HepG2 (cell line): Measurements from ENCODE around the gene VKORC1. TPM values are rescaled to one million over a fixed set of nuclear protein-coding genes. Genes with fewer than 3 reads are reported as not detected.
A peak's percentile ranks its signal among the peaks of the same experiment; 100 is the strongest.

Source experiments
- ATF7 ChIP-seq, 2 experiments: fragments of 450-650 bp in 1 of 2; sonication (generic) in 1 of 2; formaldehyde crosslinking in 1 of 2; IDR thresholded peaks; 2 replicates each; pipeline versions ENCODE4 v1.4.0 to v1.6.1; 2016 to 2020; ENCODE audit warnings: antibody characterized with exemption in 1 of 2, mild to moderate bottlenecking in 1 of 2, missing genetic modification reagents in 1 of 2
- CREM ChIP-seq, 2 experiments: sonication (generic) in 1 of 2; formaldehyde crosslinking in 1 of 2; IDR thresholded peaks; 2 replicates each; pipeline versions ENCODE4 v1.4.0 to v1.6.1; 2016 to 2020; ENCODE audit warnings: antibody characterized with exemption in 1 of 2, mild to moderate bottlenecking in 1 of 2, missing genetic modification reagents in 1 of 2
- ELF4 ChIP-seq: sonication (generic); formaldehyde crosslinking; IDR thresholded peaks from 2 replicates; pipeline ENCODE4 v1.5.0; 2020; ENCODE audit warnings: missing genetic modification reagents, mild to moderate bottlenecking, moderate library complexity, borderline replicate concordance
- KAT7 ChIP-seq: IDR thresholded peaks from 2 replicates; pipeline ENCODE4 v1.6.1; 2018; ENCODE audit warnings: borderline replicate concordance, missing compliant biosample characterization
- KDM5A ChIP-seq: fragments of 200-600 bp; sonication (generic); IDR thresholded peaks from 2 replicates; pipeline ENCODE4 v1.7.0; 2018; ENCODE audit warnings: antibody characterized with exemption, mild to moderate bottlenecking, low read length, borderline replicate concordance
- MAFG ChIP-seq: sonication (generic); formaldehyde crosslinking; IDR thresholded peaks from 2 replicates; pipeline ENCODE4 v1.5.1; 2020; ENCODE audit warnings: mild to moderate bottlenecking, missing genetic modification reagents
- NFYC ChIP-seq: IDR thresholded peaks from 2 replicates; pipeline ENCODE4 v1.6.1; 2016; ENCODE audit warnings: missing genetic modification reagents, missing compliant biosample characterization
- PHF5A ChIP-seq: IDR thresholded peaks from one replicate; pipeline ENCODE4 v1.6.1; 2018; ENCODE audit warnings: low read depth, missing genetic modification reagents; ENCODE audit not compliant: unreplicated experiment
- REXO4 ChIP-seq: sonication (generic); formaldehyde crosslinking; IDR thresholded peaks from 2 replicates; pipeline ENCODE4 v1.8.0; 2022; ENCODE audit warnings: missing genetic modification reagents, mild to moderate bottlenecking, borderline replicate concordance
- SNRNP70 ChIP-seq: fragments of 200-400 bp; formaldehyde crosslinking; IDR thresholded peaks from 2 replicates; pipeline ENCODE4 v1.6.1; 2017; ENCODE audit warnings: mild to moderate bottlenecking, low read depth, low read length, moderate library complexity
- XBP1 ChIP-seq: sonication (generic); formaldehyde crosslinking; IDR thresholded peaks from 2 replicates; pipeline ENCODE4 v1.5.0; 2020; ENCODE audit warnings: missing genetic modification reagents
- XRCC5 ChIP-seq: fragments of 200-400 bp; formaldehyde crosslinking; optimal IDR thresholded peaks from 2 replicates; pipeline ENCODE3; 2017; ENCODE audit warnings: mild to moderate bottlenecking, low read length
- ZBTB42 ChIP-seq: sonication (generic); formaldehyde crosslinking; IDR thresholded peaks from 2 replicates; pipeline ENCODE4 v1.5.0; 2020; ENCODE audit warnings: mild to moderate bottlenecking, missing genetic modification reagents
- ZNF12 ChIP-seq: sonication (generic); formaldehyde crosslinking; IDR thresholded peaks from 2 replicates; pipeline ENCODE4 v1.5.0; 2020; ENCODE audit warnings: missing genetic modification reagents
- ZNF546 ChIP-seq: sonication (generic); formaldehyde crosslinking; conservative IDR thresholded peaks from 2 replicates; pipeline ENCODE4 v1.8.1; 2023; ENCODE audit warnings: mild to moderate bottlenecking, missing genetic modification reagents
- ZNF564 ChIP-seq: sonication (generic); formaldehyde crosslinking; IDR thresholded peaks from 2 replicates; pipeline ENCODE4 v1.8.1; 2023; ENCODE audit warnings: mild to moderate bottlenecking, missing genetic modification reagents
- ZNF713 ChIP-seq: sonication (generic); formaldehyde crosslinking; IDR thresholded peaks from 2 replicates; pipeline ENCODE4 v1.4.0; 2020; ENCODE audit warnings: mild to moderate bottlenecking, missing genetic modification reagents
- ZNF788 ChIP-seq: sonication (generic); formaldehyde crosslinking; IDR thresholded peaks from 2 replicates; pipeline ENCODE4 v1.5.0; 2020; ENCODE audit warnings: mild to moderate bottlenecking, missing genetic modification reagents, borderline replicate concordance
- polyA plus RNA-seq, 8 experiments: library from polyadenylated mRNA; depleted of rRNA in 3 of 8; stranded (reverse) in 7 of 8; unstranded in 1 of 8; fragments of >200 nt; fragmentation: Illumina TruSeq in 4 of 8; extraction: Trizol in 4 of 8; gene quantifications; 2 replicates each; pipeline versions ENCODE4 v1.2.1 to v1.2.3, GENCODE V29; 2011 to 2016; ENCODE audit warnings: low read depth in 4 of 8, missing spikeins in 1 of 8, mixed read lengths in 1 of 8; ENCODE audit not compliant: insufficient read depth in 1 of 8
- total RNA-seq, 5 experiments: library from RNA; depleted of rRNA; stranded (reverse); fragments of >200 nt; fragmentation: Illumina TruSeq; extraction: Trizol; gene quantifications; 2 replicates each; pipeline ENCODE4 v1.2.3, GENCODE V29; 2016; ENCODE audit warnings: low read depth in 1 of 5
- TF ChIP-seq, protein P1 (sequence below): sonication (generic); formaldehyde crosslinking; IDR thresholded peaks from 2 replicates; pipeline ENCODE4 v1.5.1; 2020; ENCODE audit warnings: mild to moderate bottlenecking, missing genetic modification reagents, borderline replicate concordance
- TF ChIP-seq, protein P2 (sequence below): sonication (generic); formaldehyde crosslinking; IDR thresholded peaks from 2 replicates; pipeline ENCODE4 v1.5.0; 2020; ENCODE audit warnings: missing genetic modification reagents
- TF ChIP-seq, protein P3 (sequence below): sonication (generic); formaldehyde crosslinking; IDR thresholded peaks from 2 replicates; pipeline ENCODE4 v1.4.0; 2020; ENCODE audit warnings: mild to moderate bottlenecking, low read depth, missing genetic modification reagents

Gene VKORC1
- total and polyA plus RNA-seq, 2 of the 13 experiments (the other 11 are each of a cell fraction or from before 2014, with no cell fraction given): 141 to 615 TPM

DNA sequence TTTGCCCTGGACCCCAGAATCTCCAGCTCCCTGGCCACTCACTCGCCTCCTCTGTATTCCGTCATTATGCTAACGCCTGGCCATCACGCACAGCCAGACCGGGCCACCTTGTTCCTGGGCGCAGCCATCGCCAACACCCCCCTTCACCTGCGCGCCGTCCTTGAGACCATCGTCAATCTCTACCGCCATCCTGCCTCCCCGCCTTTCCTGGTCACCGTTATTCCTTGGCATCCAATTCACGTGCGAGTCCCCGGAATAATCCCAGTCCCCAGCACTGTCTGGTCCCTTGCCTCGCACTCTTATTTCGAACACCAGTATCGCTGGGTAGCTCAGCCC is 541 bp downstream of the VKORC1 start (continued):
- TF ChIP-seq, protein P1, sequence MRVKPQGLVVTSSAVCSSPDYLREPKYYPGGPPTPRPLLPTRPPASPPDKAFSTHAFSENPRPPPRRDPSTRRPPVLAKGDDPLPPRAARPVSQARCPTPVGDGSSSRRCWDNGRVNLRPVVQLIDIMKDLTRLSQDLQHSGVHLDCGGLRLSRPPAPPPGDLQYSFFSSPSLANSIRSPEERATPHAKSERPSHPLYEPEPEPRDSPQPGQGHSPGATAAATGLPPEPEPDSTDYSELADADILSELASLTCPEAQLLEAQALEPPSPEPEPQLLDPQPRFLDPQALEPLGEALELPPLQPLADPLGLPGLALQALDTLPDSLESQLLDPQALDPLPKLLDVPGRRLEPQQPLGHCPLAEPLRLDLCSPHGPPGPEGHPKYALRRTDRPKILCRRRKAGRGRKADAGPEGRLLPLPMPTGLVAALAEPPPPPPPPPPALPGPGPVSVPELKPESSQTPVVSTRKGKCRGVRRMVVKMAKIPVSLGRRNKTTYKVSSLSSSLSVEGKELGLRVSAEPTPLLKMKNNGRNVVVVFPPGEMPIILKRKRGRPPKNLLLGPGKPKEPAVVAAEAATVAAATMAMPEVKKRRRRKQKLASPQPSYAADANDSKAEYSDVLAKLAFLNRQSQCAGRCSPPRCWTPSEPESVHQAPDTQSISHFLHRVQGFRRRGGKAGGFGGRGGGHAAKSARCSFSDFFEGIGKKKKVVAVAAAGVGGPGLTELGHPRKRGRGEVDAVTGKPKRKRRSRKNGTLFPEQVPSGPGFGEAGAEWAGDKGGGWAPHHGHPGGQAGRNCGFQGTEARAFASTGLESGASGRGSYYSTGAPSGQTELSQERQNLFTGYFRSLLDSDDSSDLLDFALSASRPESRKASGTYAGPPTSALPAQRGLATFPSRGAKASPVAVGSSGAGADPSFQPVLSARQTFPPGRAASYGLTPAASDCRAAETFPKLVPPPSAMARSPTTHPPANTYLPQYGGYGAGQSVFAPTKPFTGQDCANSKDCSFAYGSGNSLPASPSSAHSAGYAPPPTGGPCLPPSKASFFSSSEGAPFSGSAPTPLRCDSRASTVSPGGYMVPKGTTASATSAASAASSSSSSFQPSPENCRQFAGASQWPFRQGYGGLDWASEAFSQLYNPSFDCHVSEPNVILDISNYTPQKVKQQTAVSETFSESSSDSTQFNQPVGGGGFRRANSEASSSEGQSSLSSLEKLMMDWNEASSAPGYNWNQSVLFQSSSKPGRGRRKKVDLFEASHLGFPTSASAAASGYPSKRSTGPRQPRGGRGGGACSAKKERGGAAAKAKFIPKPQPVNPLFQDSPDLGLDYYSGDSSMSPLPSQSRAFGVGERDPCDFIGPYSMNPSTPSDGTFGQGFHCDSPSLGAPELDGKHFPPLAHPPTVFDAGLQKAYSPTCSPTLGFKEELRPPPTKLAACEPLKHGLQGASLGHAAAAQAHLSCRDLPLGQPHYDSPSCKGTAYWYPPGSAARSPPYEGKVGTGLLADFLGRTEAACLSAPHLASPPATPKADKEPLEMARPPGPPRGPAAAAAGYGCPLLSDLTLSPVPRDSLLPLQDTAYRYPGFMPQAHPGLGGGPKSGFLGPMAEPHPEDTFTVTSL (CRISPR knock-in tag): no peak
- TF ChIP-seq ELF4 (CRISPR knock-in tag): no peak
- no peak for TF ChIP-seq ZBTB42 (CRISPR knock-in tag)
- TF ChIP-seq, protein P2, sequence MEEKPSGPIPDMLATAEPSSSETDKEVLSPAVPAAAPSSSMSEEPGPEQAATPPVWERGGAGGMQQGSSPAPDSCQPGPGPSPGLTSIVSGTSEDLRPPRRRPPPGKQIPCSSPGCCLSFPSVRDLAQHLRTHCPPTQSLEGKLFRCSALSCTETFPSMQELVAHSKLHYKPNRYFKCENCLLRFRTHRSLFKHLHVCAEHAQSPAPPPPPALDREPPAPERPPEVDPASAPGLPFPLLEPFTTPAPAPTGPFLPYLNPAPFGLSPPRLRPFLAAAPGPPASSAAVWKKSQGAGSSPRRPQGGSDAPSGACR (CRISPR knock-in tag): no peak
- TF ChIP-seq ZNF564: no peak
- no peak for TF ChIP-seq SNRNP70
- TF ChIP-seq NFYC (CRISPR knock-in tag): no peak
- TF ChIP-seq PHF5A: no peak
- no peak for TF ChIP-seq ZNF788 (CRISPR knock-in tag)
- 0 out of 2 replicates have a peak, but pooled peaks have one; percentile 38 for TF ChIP-seq ZNF546 (CRISPR knock-in tag)
- peak; percentile 36; the same call in 1 of the 2 replicates for TF ChIP-seq ZNF12 (CRISPR knock-in tag)
- no peak for TF ChIP-seq ZNF713 (CRISPR knock-in tag)
- TF ChIP-seq XBP1 (CRISPR knock-in tag): no peak
- no peak for TF ChIP-seq CREM (IDR thresholded peaks at IDR 0.05)
- TF ChIP-seq CREM (CRISPR knock-in tag; IDR thresholded peaks at IDR 0.05): no peak
- peak; percentile 0 for TF ChIP-seq XRCC5
- TF ChIP-seq, protein P3, sequence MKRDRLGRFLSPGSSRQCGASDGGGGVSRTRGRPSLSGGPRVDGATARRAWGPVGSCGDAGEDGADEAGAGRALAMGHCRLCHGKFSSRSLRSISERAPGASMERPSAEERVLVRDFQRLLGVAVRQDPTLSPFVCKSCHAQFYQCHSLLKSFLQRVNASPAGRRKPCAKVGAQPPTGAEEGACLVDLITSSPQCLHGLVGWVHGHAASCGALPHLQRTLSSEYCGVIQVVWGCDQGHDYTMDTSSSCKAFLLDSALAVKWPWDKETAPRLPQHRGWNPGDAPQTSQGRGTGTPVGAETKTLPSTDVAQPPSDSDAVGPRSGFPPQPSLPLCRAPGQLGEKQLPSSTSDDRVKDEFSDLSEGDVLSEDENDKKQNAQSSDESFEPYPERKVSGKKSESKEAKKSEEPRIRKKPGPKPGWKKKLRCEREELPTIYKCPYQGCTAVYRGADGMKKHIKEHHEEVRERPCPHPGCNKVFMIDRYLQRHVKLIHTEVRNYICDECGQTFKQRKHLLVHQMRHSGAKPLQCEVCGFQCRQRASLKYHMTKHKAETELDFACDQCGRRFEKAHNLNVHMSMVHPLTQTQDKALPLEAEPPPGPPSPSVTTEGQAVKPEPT (CRISPR knock-in tag): no peak
- TF ChIP-seq ATF7 (IDR thresholded peaks at IDR 0.05): no peak
- TF ChIP-seq ATF7 (CRISPR knock-in tag; IDR thresholded peaks at IDR 0.05): no peak
- TF ChIP-seq KAT7 (CRISPR knock-in tag): no peak
- no peak for TF ChIP-seq MAFG (CRISPR knock-in tag)
- 0 out of 2 replicates have a peak, but pooled peaks have one; percentile 65 for TF ChIP-seq REXO4 (CRISPR knock-in tag)
- TF ChIP-seq KDM5A: peak; percentile 30; the same call in 1 of the 2 replicates
